Suprapubic skin (tissue), 4 donors: ENCODE measurements around the gene CLSTN1. TPM values are rescaled to one million over a fixed set of nuclear protein-coding genes. Genes with fewer than 3 reads are reported as not detected.
A peak's percentile ranks its signal among the peaks of the same experiment; 100 is the strongest.

ENCODE experiments used
- DNase-seq, 2 donors: peaks; one replicate each; pipeline ENCODE4 v3.0.0-alpha.2; 2019; ENCODE audit warnings: low spot score in 2 of 2
- H3K27ac ChIP-seq: fragments of 200-600 bp; sonication (generic); one replicate; pipeline ENCODE4 v1.5.1; 2019
- H3K27me3 ChIP-seq: fragments of 200-600 bp; sonication (generic); one replicate; pipeline ENCODE4 v1.5.1; 2019
- H3K36me3 ChIP-seq: fragments of 200-600 bp; sonication (generic); one replicate; pipeline ENCODE4 v1.5.1; 2019
- H3K4me1 ChIP-seq: fragments of 200-600 bp; sonication (generic); one replicate; pipeline ENCODE4 v1.5.1; 2019
- H3K4me3 ChIP-seq: fragments of 200-600 bp; sonication (generic); one replicate; pipeline ENCODE4 v1.5.1; 2019; ENCODE audit warnings: mild to moderate bottlenecking
- H3K9me3 ChIP-seq: fragments of 200-600 bp; sonication (generic); one replicate; pipeline ENCODE4 v1.5.1; 2019
- CTCF ChIP-seq, 2 donors: fragments of 200-600 bp in 1 of 2; fragments of 450-650 bp in 1 of 2; sonication (generic) in 1 of 2; IDR thresholded peaks; one replicate each; pipeline ENCODE4 v1.5.1; 2016 to 2019; ENCODE audit warnings: antibody characterized with exemption in 2 of 2, mild to moderate bottlenecking in 1 of 2, moderate library complexity in 1 of 2
- EP300 ChIP-seq: sonication (generic); formaldehyde crosslinking; IDR thresholded peaks from one replicate; pipeline ENCODE4 v1.6.1; 2017; ENCODE audit warnings: antibody characterized with exemption
- POLR2A ChIP-seq, 2 donors: fragments of 450-650 bp; IDR thresholded peaks; one replicate each; pipeline ENCODE4 v1.6.1; 2017; ENCODE audit warnings: antibody characterized with exemption in 2 of 2, mild to moderate bottlenecking in 2 of 2, moderate library complexity in 2 of 2
- POLR2AphosphoS5 ChIP-seq, 3 donors: sonication (generic); formaldehyde crosslinking; IDR thresholded peaks; one replicate each; pipeline ENCODE4 v1.6.1; 2017; ENCODE audit warnings: antibody characterized with exemption in 3 of 3
- WGBS: methylation state at CpG from one replicate; pipeline ENCODE4 v1.1.5; 2018; 5-methylcytosine and 5-hydroxymethylcytosine counted together
- total RNA-seq, 4 donors: library from RNA; depleted of rRNA; stranded (reverse); fragments of >200 nt; gene quantifications; one replicate each; pipeline ENCODE4 v1.1.0, GENCODE V29; 2016

Gene CLSTN1
- total RNA-seq, 4 donors from 2014 or later: 118 to 202 (median 165) TPM

DNA sequence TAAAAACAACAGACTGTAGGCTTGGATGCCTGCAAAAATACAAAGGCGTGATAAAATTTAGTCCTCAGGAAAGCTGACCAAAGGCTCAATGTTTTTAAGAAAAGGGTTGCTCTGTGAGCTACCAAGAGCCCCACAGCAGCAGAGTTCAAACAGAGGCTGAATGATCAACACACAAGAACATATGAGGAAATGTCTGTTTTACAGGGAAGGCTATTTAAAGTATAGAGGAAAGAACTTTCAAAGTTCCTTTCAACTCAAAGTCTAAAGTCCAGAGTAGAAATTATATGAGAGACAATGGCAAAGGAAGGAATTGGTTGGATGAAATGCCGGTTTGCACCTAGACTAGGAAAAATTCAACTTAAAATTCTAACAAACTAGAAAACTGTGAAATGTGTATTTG is 8.6 kb downstream of the CLSTN1 start:
- no peak for DNase-seq
- Histone ChIP-seq H3K36me3 (no peaks in the 10 kb centered on the region), H3K9me3 (no peaks in the 10 kb centered on the region), H3K27me3 (no peaks in the 10 kb centered on the region), H3K4me3 (no peak overlapping the region), H3K4me1 (peaks cover 24% of the 10 kb centered on the region), H3K27ac (peak overlapping the region; percentile 24)
- no peak for TF ChIP-seq POLR2A (IDR thresholded peaks at IDR 0.05)
- no peak for TF ChIP-seq EP300
- no peak for TF ChIP-seq CTCF (IDR thresholded peaks at IDR 0.05)
- no peak for TF ChIP-seq POLR2AphosphoS5 (IDR thresholded peaks at IDR 0.05)
- WGBS: 83% methylated on average over 2 of the region's 2 CpGs

DNA sequence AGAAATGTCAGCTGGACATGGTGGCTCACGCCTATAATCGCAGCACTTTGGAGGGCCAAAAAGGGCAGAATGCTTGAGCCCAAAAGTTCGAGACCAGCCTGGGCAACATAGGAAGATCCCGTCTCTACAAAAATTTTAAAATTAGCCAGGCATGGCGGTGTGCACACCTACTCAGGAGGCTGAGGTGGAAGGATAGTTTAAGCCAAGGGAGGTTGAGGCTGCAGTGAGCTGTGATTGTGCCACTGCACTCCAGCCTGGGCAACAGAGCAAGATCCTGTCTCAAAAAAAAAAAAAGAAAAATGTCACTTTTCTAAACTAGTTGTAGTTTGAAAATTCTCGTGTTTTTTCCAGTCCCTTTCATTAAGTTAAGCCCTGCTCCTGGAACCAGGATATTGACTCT is 9.1 kb downstream of the CLSTN1 start:
- Histone ChIP-seq H3K4me1 (peaks cover 30% of the 10 kb centered on the region), H3K9me3 (no peaks in the 10 kb centered on the region), H3K36me3 (no peaks in the 10 kb centered on the region), H3K27ac (no peak overlapping the region), H3K4me3 (no peak overlapping the region), H3K27me3 (no peaks in the 10 kb centered on the region)
- 85% methylated on average over 6 of the region's 6 CpGs for WGBS
- no peak for TF ChIP-seq CTCF (IDR thresholded peaks at IDR 0.05)
- TF ChIP-seq POLR2AphosphoS5 (IDR thresholded peaks at IDR 0.05): no peak
- TF ChIP-seq POLR2A (IDR thresholded peaks at IDR 0.05): no peak
- TF ChIP-seq EP300: no peak
- DNase-seq: no peak

GRCh38 chr1:9811239-9811966 is 12.4 kb downstream of the CLSTN1 start:
- Histone ChIP-seq H3K4me3 (no peak overlapping the region), H3K27me3 (no peaks in the 10 kb centered on the region), H3K9me3 (no peaks in the 10 kb centered on the region), H3K4me1 (peaks cover 47% of the 10 kb centered on the region), H3K36me3 (no peaks in the 10 kb centered on the region), H3K27ac (no peak overlapping the region)
- no peak for TF ChIP-seq EP300
- 52% methylated on average over 6 of the region's 6 CpGs for WGBS
- peak in 1 of 2 donors; percentile 15 for DNase-seq

DNA sequence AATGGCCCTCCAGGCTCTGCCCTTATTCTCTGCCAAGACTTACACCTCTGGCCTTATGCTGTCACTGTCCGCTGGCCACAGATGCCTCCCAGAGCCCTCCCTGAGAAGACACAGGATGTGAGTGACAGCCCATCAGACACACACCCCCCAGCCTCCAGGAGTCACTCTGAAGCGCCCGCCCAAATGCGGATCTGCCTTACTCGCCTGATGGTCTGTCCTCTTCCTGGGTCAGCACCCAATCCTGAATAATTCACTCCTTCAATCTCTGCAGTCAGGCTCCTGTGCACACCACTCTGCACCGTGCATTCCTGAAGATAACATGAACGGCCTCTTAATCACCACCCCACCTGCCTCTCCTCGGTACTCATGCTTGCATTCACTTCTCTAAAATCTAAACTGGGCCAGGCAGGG is 14.7 kb downstream of the CLSTN1 start:
- Histone ChIP-seq H3K27ac (no peak overlapping the region), H3K9me3 (no peaks in the 10 kb centered on the region), H3K4me3 (no peak overlapping the region), H3K27me3 (no peaks in the 10 kb centered on the region), H3K36me3 (no peaks in the 10 kb centered on the region), H3K4me1 (peaks cover 51% of the 10 kb centered on the region)
- no peak for TF ChIP-seq EP300
- no peak for TF ChIP-seq POLR2AphosphoS5 (IDR thresholded peaks at IDR 0.05)
- TF ChIP-seq POLR2A (IDR thresholded peaks at IDR 0.05): no peak
- no peak for TF ChIP-seq CTCF (IDR thresholded peaks at IDR 0.05)
- peak in 1 of 2 donors; percentile 44 for DNase-seq
- 69% methylated on average over 8 of the region's 8 CpGs for WGBS

- peak in 1 of 2 donors; percentile 25 for DNase-seq
- peaks cover 51% of the 10 kb centered on the region for H3K4me1 ChIP-seq
Observed at GRCh38 chr1:9808459-9808858, 15.3 kb downstream of the CLSTN1 start.

More at GRCh38 chr1:9808459-9808858, 15.3 kb downstream of the CLSTN1 start:
- H3K27ac ChIP-seq: no peak overlapping the region
- no peaks in the 10 kb centered on the region for H3K36me3 ChIP-seq
- no peaks in the 10 kb centered on the region for H3K27me3 ChIP-seq
- TF ChIP-seq POLR2AphosphoS5 (IDR thresholded peaks at IDR 0.05) (no peak), EP300 (no peak), CTCF (IDR thresholded peaks at IDR 0.05) (no peak), POLR2A (IDR thresholded peaks at IDR 0.05) (no peak)
- 74% methylated on average over 6 of the region's 8 CpGs for WGBS
- no peaks in the 10 kb centered on the region for H3K9me3 ChIP-seq
- no peak overlapping the region for H3K4me3 ChIP-seq
